ENCODE measurements around the gene TBC1D22A. TPM values are rescaled to one million over a fixed set of nuclear protein-coding genes. Genes with fewer than 3 reads are reported as not detected.

The TBC1D22A gene
- total and polyA plus RNA-seq, 4 donors = 4.1 to 12.4 (median 8.4) TPM

GRCh38 chr22:47107431-47107830, 345.0 kb downstream of the TBC1D22A start:
- no peak overlapping the region for H3K9ac ChIP-seq (ENCODE audit: low read depth in 1 of 2, low read length in 2 of 2)
- H3K36me3 ChIP-seq (ENCODE audit: control insufficient read depth in 4 of 4, insufficient read depth in 3 of 4, low read depth in 1 of 4, low read length in 3 of 4) = peaks cover 0 to 3% (median 0%) of the 10 kb centered on the region in 4 donors
- H3K4me3 ChIP-seq (ENCODE audit: low read depth in 1 of 3, low read length in 3 of 3) = no peak overlapping the region
- no peaks in the 10 kb centered on the region for H3K4me1 ChIP-seq (ENCODE audit: control insufficient read depth in 4 of 4, insufficient read depth in 4 of 4, low read length in 3 of 4)
- 92% methylated on average over 2 of the region's 2 CpGs for WGBS
- H3K27ac ChIP-seq (ENCODE audit: low read depth in 1 of 2, low read length in 2 of 2) = no peak overlapping the region
- H3K9me3 ChIP-seq (ENCODE audit: control insufficient read depth in 4 of 4, low read length in 3 of 4) = no peaks in the 10 kb centered on the region
- H3K27me3 ChIP-seq (ENCODE audit: control insufficient read depth in 4 of 4, insufficient read depth in 4 of 4, low read length in 3 of 4) = no peaks in the 10 kb centered on the region
- no peak for DNase-seq (ENCODE audit: low spot score)
- no peak for TF ChIP-seq JUND (IDR thresholded peaks at IDR 0.05)
- TF ChIP-seq HNF4A (conservative IDR thresholded peaks at IDR 0.05) = no peak
- no peak for TF ChIP-seq NR2F2 (IDR thresholded peaks at IDR 0.05)
- no peak for TF ChIP-seq MAX (IDR thresholded peaks at IDR 0.05)

- Histone ChIP-seq H3K4me3 (ENCODE audit: low read depth in 1 of 3, low read length in 3 of 3) (no peak overlapping the region), H3K4me1 (ENCODE audit: control insufficient read depth in 4 of 4, insufficient read depth in 4 of 4, low read length in 3 of 4) (no peaks in the 10 kb centered on the region), H3K27me3 (ENCODE audit: control insufficient read depth in 4 of 4, insufficient read depth in 4 of 4, low read length in 3 of 4) (no peaks in the 10 kb centered on the region), H3K9ac (ENCODE audit: low read depth in 1 of 2, low read length in 2 of 2) (no peak overlapping the region), H3K9me3 (ENCODE audit: control insufficient read depth in 4 of 4, low read length in 3 of 4) (no peaks in the 10 kb centered on the region), H3K36me3 (ENCODE audit: control insufficient read depth in 4 of 4, insufficient read depth in 3 of 4, low read depth in 1 of 4, low read length in 3 of 4) (peaks cover 0 to 3% (median 0%) of the 10 kb centered on the region in 4 donors), H3K27ac (ENCODE audit: low read depth in 1 of 2, low read length in 2 of 2) (peak overlapping the region in 1 of 2 donors; percentile 28)
- 89% methylated on average over 18 of the region's 18 CpGs for WGBS
- no peak for DNase-seq (ENCODE audit: low spot score)
- TF ChIP-seq CTCF (IDR thresholded peaks at IDR 0.05; ENCODE audit: low read depth, low read length, missing input control) (no peak), MAX (IDR thresholded peaks at IDR 0.05) (no peak), EGR1 (IDR thresholded peaks at IDR 0.05; ENCODE audit: low read depth in 2 of 2) (no peak), REST (IDR thresholded peaks at IDR 0.05) (no peak), FOXA2 (IDR thresholded peaks at IDR 0.05) (no peak)
Measured at GRCh38 chr22:47110817-47111443, 348.5 kb downstream of the TBC1D22A start.
